Measurements from ENCODE around the gene WDR77.

WDR77 gene

GRCh38 chr1:111476214-111476613 lies 27.2 kb upstream of the WDR77 start:
- Mint-ChIP-seq H3K4me1 (peaks cover 37% of the 10 kb centered on the region), H3K27me3 (no peaks in the 10 kb centered on the region), H3K4me3 (peak overlapping the region; percentile 51 to 71), H3K27ac (peak overlapping the region; percentile 23 to 49), H3K9me3 (peaks cover 0 to 6% of the 10 kb centered on the region in 2 donors)
- DNase-seq (no peak), ATAC-seq (no peak)

- ATAC-seq: peak; percentile 85
- H3K27me3 Mint-ChIP-seq: no peaks in the 10 kb centered on the region
- peaks cover 37% of the 10 kb centered on the region for H3K4me1 Mint-ChIP-seq
- peak overlapping the region; percentile 51 to 71 for H3K4me3 Mint-ChIP-seq
- peaks cover 0 to 6% of the 10 kb centered on the region in 2 donors for H3K9me3 Mint-ChIP-seq
- H3K27ac Mint-ChIP-seq: peak overlapping the region; percentile 23 to 49
- peak; percentile 48 to 65 for DNase-seq
These were observed 26.6 kb upstream of the WDR77 start for GRCh38 chr1:111475701-111476100.

- Mint-ChIP-seq H3K27me3 (no peaks in the 10 kb centered on the region), H3K27ac (peak overlapping the region in 1 of 2 donors; percentile 16), H3K4me3 (peak overlapping the region; percentile 36 to 83), H3K9me3 (peaks cover 0 to 6% of the 10 kb centered on the region in 2 donors), H3K4me1 (peaks cover 37% of the 10 kb centered on the region)
- no peak for DNase-seq
- ATAC-seq: no peak
These were observed 25.5 kb upstream of the WDR77 start for GRCh38 chr1:111474521-111474920.

- no peaks in the 10 kb centered on the region for H3K27me3 Mint-ChIP-seq
- peaks cover 37% of the 10 kb centered on the region for H3K4me1 Mint-ChIP-seq
These were observed 25.1 kb upstream of the WDR77 start for GRCh38 chr1:111474106-111474505.

GRCh38 chr1:111471538-111471937 lies 22.5 kb upstream of the WDR77 start:
- H3K9me3 Mint-ChIP-seq: no peaks in the 10 kb centered on the region
- H3K4me1 Mint-ChIP-seq: peaks cover 15% of the 10 kb centered on the region
- H3K4me3 Mint-ChIP-seq: no peak overlapping the region
- no peaks in the 10 kb centered on the region for H3K27me3 Mint-ChIP-seq
- ATAC-seq: no peak
- no peak overlapping the region for H3K27ac Mint-ChIP-seq
- DNase-seq: no peak

More at GRCh38 chr1:111474106-111474505, 25.1 kb upstream of the WDR77 start:
- DNase-seq: no peak
- Mint-ChIP-seq H3K27ac (peak overlapping the region; percentile 74 to 89), H3K4me3 (peak overlapping the region; percentile 70 to 83), H3K9me3 (peaks cover 0 to 6% of the 10 kb centered on the region in 2 donors)
- no peak for ATAC-seq

GRCh38 chr1:111471012-111471411 lies 22.0 kb upstream of the WDR77 start:
- Mint-ChIP-seq H3K9me3 (no peaks in the 10 kb centered on the region), H3K27ac (no peak overlapping the region), H3K27me3 (no peaks in the 10 kb centered on the region), H3K4me3 (no peak overlapping the region), H3K4me1 (peaks cover 10% of the 10 kb centered on the region)
- peak in 1 of 2 donors; percentile 62 for DNase-seq
- ATAC-seq: peak; percentile 88

- Mint-ChIP-seq H3K27me3 (no peaks in the 10 kb centered on the region), H3K9me3 (no peaks in the 10 kb centered on the region), H3K4me3 (no peak overlapping the region), H3K27ac (no peak overlapping the region), H3K4me1 (peaks cover 6% of the 10 kb centered on the region)
- DNase-seq (no peak), ATAC-seq (peak; percentile 16)
These were observed 21.5 kb upstream of the WDR77 start for GRCh38 chr1:111470596-111470995.

- Mint-ChIP-seq H3K9me3 (no peaks in the 10 kb centered on the region), H3K27me3 (no peaks in the 10 kb centered on the region), H3K4me3 (no peak overlapping the region), H3K27ac (no peak overlapping the region), H3K4me1 (no peaks in the 10 kb centered on the region)
- no peak for DNase-seq
- no peak for ATAC-seq
These were observed 20.5 kb upstream of the WDR77 start for GRCh38 chr1:111469539-111469938.

GRCh38 chr1:111468717-111469100 lies 19.7 kb upstream of the WDR77 start:
- H3K27me3 Mint-ChIP-seq: no peaks in the 10 kb centered on the region
- DNase-seq: no peak
- no peak for ATAC-seq

GRCh38 chr1:111467865-111468716 lies 19.0 kb upstream of the WDR77 start:
- H3K4me3 Mint-ChIP-seq: no peak overlapping the region
- DNase-seq: no peak
- no peaks in the 10 kb centered on the region for H3K27me3 Mint-ChIP-seq
- H3K4me1 Mint-ChIP-seq: peaks cover 4% of the 10 kb centered on the region
- no peak overlapping the region for H3K27ac Mint-ChIP-seq
- no peak for ATAC-seq
- H3K9me3 Mint-ChIP-seq: no peaks in the 10 kb centered on the region

More at GRCh38 chr1:111468717-111469100, 19.7 kb upstream of the WDR77 start:
- Mint-ChIP-seq H3K4me1 (no peaks in the 10 kb centered on the region), H3K27ac (no peak overlapping the region), H3K4me3 (no peak overlapping the region), H3K9me3 (no peaks in the 10 kb centered on the region)

GRCh38 chr1:111466480-111466879 lies 17.4 kb upstream of the WDR77 start:
- Mint-ChIP-seq H3K9me3 (no peaks in the 10 kb centered on the region), H3K27ac (no peak overlapping the region), H3K27me3 (no peaks in the 10 kb centered on the region), H3K4me3 (no peak overlapping the region), H3K4me1 (peaks cover 5% of the 10 kb centered on the region)
- DNase-seq: no peak
- ATAC-seq: no peak

- H3K9me3 Mint-ChIP-seq: no peaks in the 10 kb centered on the region
- H3K27ac Mint-ChIP-seq: no peak overlapping the region
- no peak for ATAC-seq
- no peak overlapping the region for H3K4me3 Mint-ChIP-seq
- H3K27me3 Mint-ChIP-seq: no peaks in the 10 kb centered on the region
- H3K4me1 Mint-ChIP-seq: peaks cover 5% of the 10 kb centered on the region
- no peak for DNase-seq
These were observed 16.7 kb upstream of the WDR77 start for GRCh38 chr1:111465754-111466153.

GRCh38 chr1:111463029-111463683 lies 14.1 kb upstream of the WDR77 start:
- H3K27me3 Mint-ChIP-seq: no peaks in the 10 kb centered on the region
- H3K4me1 Mint-ChIP-seq: peaks cover 9% of the 10 kb centered on the region
- H3K4me3 Mint-ChIP-seq: no peak overlapping the region
- DNase-seq: no peak
- no peaks in the 10 kb centered on the region for H3K9me3 Mint-ChIP-seq
- no peak for ATAC-seq
- H3K27ac Mint-ChIP-seq: peak overlapping the region in 1 of 2 donors; percentile 43

GRCh38 chr1:111462370-111463028 lies 13.4 kb upstream of the WDR77 start:
- DNase-seq (no peak), ATAC-seq (no peak)
- Mint-ChIP-seq H3K27ac (peak overlapping the region in 1 of 2 donors; percentile 43), H3K9me3 (no peaks in the 10 kb centered on the region), H3K4me3 (no peak overlapping the region), H3K27me3 (no peaks in the 10 kb centered on the region), H3K4me1 (peaks cover 11% of the 10 kb centered on the region)

GRCh38 chr1:111461765-111462164 lies 12.7 kb upstream of the WDR77 start:
- no peak for DNase-seq
- Mint-ChIP-seq H3K27ac (no peak overlapping the region), H3K27me3 (no peaks in the 10 kb centered on the region), H3K4me3 (no peak overlapping the region), H3K4me1 (peaks cover 11% of the 10 kb centered on the region), H3K9me3 (no peaks in the 10 kb centered on the region)
- no peak for ATAC-seq

GRCh38 chr1:111455642-111456031 lies 6.6 kb upstream of the WDR77 start:
- Mint-ChIP-seq H3K27me3 (no peaks in the 10 kb centered on the region), H3K27ac (peak overlapping the region in 1 of 2 donors; percentile 84), H3K9me3 (no peaks in the 10 kb centered on the region), H3K4me3 (peak overlapping the region; percentile 40 to 54), H3K4me1 (peaks cover 60% of the 10 kb centered on the region)
- no peak for ATAC-seq
- DNase-seq: no peak
